KG1 (cell line): ENCODE results near the gene CD14.
"Not testable (repeated sequence)": the region's sequence is repeated elsewhere in the genome, so short reads cannot be mapped to it uniquely, and the experiment has no call there.

Experiments used
- DNase-seq: peaks from one replicate; lab custom pipeline; 2025; lab: John Stamatoyannopoulos, UW

CD14 gene

GRCh38 chr5:140633021-140633471 lies at the start of gene CD14:
Gene CD14 (minus strand): TSS chr5:140633175. CDS start chr5:140633071, 104 bp downstream.
- DNase-seq, result no peak

DNA sequence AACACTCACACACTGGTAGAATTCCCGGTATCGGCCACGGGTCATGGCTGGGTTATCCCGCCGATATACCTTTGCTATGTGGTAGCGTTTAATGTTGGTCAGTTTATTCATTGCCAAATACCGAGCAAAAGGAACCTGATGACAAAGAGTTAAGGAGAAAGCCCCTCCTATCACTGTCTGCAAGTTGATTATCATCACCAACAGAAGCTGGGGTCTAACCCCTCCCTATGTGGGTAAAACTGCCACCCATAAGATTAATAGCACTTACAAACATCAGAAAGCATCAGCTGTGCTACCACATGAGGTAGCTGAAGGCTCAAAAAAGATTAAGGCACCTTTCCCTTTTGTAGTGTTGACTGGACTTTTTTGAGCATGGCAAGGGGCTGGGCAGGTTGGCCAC lies 46.0 kb upstream of the CD14 start:
- DNase-seq, result no peak

DNA sequence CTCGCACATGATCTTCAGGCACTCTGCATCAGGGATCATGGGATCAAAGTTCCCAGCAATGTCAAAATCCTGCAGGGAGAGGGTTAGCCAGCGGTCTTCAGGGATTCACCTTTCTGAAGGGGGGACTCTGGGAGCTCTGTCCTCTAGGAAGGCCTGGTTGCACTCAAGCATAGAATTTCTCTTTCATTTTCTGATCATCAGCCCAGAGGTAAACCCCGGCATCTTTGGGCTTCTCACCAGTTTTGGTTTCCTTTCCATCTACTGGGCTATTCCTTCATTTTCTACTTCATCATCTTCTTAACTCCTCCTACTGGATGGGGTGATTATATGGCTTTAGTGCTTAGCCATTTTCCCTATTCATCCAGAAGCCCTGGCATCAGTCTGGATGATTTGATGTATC lies 45.0 kb upstream of the CD14 start:
- DNase-seq, result no peak

DNA sequence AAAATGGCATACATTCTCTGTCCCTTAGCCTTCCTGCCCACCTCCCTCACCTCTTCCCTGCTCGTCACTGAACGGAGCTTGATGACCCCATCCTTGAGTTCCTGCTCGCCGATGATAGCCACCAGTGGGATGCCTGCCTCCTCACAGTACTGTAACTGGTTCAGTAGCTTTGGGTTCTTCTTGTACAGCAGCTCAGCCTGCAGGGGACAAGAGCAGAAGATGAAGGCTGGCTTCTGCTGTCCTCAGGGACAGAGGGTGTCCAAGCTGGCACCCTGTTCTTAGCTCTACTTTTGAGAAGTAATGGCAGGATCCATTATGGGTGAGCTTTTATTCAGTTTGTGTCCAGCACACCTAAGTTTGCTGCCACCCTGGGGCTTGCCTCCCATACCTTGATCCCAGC lies 41.7 kb upstream of the CD14 start:
- DNase-seq, result no peak

DNA sequence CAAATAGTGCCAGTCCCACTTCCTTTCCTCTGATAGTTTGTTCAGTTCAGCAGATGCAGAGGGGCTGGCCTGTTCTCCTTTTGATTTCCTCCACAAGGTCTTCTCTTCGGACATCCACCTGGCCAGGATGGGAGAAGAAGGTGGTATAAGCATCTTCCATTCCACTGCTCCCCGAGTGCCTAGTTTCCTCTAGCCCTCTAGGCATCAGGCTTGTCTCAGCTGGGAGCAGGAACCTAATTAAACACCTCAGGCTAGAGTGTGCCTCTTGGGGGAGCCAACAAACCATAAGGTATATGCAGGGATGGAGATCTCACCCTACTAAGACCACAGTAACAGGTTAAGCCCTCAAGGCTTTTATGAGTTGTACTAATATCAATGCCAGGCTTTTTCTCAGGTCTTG lies 41.2 kb upstream of the CD14 start:
- DNase-seq, result no peak

DNA sequence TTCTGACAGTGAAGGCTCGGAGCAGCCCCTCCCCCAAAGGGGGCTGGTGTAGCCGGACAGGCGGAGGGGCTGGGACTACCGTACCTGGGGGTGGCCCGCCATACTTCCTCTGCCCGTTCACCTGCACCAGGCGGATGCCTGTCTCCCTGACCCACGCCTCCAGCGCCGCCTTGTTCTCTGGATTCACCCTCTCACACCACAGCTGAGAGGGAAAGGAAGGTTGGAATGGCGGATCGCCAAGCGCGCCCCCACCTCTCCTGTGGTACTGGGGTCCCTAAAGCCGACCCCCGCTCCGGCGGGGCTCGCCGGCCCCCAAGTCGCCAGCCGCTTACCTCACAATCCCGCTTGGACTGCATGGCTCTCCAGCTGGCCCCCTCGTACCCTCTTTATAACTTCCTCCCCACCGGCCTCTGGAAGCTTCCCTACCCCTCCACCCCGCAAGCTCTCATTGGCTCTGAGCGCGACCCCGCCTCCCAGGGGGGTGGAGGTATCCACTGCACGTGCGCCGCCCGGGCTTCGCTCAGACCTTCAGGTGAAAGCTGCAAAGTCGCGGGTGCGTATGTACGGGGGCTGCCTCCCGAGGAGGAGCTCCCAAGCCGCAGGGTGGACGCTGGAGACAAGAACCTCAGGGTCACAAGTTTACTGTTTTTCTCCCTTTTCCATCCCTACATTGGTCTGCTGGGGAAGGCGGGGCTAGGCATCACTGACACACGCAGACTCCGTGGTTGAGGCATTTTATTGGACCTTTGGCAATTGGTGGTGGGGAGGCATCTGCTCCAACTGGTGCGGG lies 40.4 kb upstream of the CD14 start, which contains the start of gene DND1:
TSS of gene DND1 (minus strand) at position 390 of the 790 bp plus-strand sequence. CDS start at position 356, 34 bp downstream.
- DNase-seq, result no peak

- DNase-seq, result no peak
Measured at GRCh38 chr5:140672455-140673186, 39.6 kb upstream of the CD14 start.

GRCh38 chr5:140671472-140672125 lies 38.6 kb upstream of the CD14 start:
- no peak for DNase-seq

GRCh38 chr5:140671035-140671434 lies 38.1 kb upstream of the CD14 start:
- not testable (repeated sequence) for DNase-seq

GRCh38 chr5:140664359-140665119 lies 31.6 kb upstream of the CD14 start, which contains the start of gene WDR55:
Gene WDR55 (plus strand): TSS chr5:140664904. CDS start chr5:140664913, 9 bp downstream.
- peak; percentile 57 for DNase-seq

DNA sequence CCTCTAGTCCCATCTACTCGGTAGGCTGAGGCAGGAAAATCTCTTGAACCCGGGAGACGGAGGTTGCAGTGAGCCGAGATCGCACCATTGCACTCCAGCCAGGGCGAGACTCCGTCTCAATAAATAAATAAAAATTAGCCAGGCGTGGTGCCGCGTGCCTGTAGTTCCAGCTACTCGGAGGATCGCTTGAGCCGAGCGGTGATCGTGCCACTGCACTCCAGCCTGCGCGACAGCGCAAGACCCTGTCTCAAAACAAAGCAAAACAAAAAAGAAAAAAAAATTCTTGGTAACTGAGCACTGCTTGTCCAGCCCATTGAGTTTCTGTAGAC lies 31.0 kb upstream of the CD14 start:
- DNase-seq, result no peak

- DNase-seq, result not testable (repeated sequence)
Measured at GRCh38 chr5:140660371-140660770, 27.4 kb upstream of the CD14 start.

GRCh38 chr5:140658870-140659269 lies 25.9 kb upstream of the CD14 start:
- no peak for DNase-seq

GRCh38 chr5:140647042-140647419 lies 14.1 kb upstream of the CD14 start:
- no peak for DNase-seq

DNA sequence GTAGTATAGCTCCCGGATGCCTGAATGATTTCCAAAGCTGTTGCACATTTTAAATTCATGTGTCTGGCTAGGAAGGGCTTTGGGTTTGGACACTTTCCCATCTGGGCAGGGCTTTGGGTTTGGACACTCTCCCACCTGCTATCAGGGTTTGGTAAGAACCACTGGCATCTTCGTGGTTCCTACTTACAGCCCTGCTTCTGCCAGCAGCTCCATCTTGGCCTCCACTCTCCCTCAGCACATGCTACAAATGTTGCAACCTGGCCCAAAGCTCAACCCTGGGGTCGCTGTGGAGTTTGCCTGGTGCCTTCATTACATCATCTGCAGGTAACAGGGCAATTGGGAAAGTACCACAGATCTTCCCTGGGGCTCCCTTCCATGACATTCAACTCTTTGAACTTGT lies 9.7 kb upstream of the CD14 start:
- no peak for DNase-seq

GRCh38 chr5:140641716-140642115 lies 8.7 kb upstream of the CD14 start:
- no peak for DNase-seq

DNA sequence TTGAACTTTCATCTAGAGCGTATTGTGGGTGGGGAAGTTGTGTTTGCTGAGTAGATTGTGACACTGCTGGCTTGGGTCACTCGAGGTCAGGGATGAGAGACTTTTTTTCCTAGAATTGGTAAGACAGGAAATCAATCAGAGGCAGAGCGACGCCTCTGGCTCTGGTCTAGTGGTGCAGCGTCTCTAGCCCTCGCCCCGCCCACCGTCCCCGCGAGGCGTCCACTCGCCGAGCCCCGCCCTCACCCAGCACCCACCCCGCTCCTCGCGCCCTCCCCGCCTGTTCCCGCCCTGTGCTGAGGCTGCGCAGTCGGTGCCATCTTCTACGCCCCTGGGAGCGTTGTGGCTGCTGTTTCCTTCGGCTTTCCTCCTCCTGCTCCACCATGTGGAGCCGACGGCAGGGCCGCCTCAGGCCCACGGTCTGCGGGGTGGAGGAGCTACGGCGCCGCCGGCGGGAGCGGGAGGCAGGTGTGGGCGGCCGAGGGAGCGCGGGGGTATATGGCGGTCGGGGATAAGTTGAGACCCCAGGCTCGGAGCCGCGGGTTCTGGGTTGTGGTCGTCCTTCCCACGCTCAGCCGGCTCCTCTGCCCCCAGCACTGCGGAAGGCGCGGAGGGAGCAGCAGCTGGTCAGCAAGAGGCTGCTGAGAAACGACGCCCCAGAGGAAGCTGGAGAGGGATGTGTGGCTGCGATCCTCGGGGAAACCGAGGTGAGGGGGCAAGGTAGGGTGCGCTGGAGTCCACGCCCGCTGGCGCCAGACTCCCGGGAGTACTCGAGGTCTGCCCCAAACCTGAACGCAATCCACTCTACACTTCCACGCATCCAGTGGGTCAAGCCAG lies 6.4 kb upstream of the CD14 start, which contains the start of gene TMCO6:
TSS of gene TMCO6 (plus strand) at position 304 of the 834 bp plus-strand sequence. CDS start at position 381, 77 bp downstream.
- peak; percentile 26 for DNase-seq

GRCh38 chr5:140638898-140639147 lies 5.8 kb upstream of the CD14 start:
- DNase-seq, result not testable (repeated sequence)

DNA sequence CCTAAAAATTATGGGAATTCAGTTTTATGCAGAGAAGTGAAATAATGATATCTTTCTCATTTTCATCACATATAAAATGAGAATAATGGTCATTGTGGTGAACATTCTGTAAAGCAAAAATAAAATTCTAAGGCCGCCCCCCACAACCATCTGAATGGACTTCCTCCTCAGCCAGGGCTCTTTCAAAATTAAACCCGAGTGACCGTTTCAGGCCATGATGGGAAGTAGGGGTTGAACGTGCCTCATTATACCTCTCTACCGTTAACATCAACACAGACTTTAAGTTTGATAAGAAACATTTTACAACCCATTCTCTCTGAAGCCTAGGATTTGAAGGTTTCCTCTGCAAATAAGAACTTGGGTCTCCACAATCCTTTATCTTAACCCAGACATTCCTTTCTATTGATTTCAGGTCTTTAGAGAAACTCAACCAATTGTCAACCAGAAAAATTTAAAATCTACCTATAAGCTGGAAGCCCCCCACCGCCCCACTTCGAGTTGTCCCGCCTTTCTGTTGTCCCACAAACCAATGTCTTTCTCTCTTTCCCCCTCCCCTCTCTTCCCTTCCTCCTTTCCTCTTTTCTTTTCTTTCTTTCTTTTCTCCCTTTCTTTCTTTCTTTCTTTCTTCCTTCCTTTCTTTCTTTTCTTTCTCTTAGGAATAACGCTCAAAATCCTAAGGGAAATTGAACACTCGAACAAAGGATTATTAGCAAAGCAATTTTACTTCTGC lies 4.6 kb upstream of the CD14 start:
- DNase-seq, result no peak
